Breast epithelium (tissue), 3 donors: Measurements from ENCODE around the gene TTLL6.

Experiments
- CTCF ChIP-seq, 3 donors: fragments of 450-650 bp; IDR thresholded peaks; one replicate each; pipeline ENCODE4 v1.5.1; 2016 to 2017; ENCODE audit warnings: antibody characterized with exemption in 3 of 3, mild to moderate bottlenecking in 3 of 3, moderate library complexity in 3 of 3
- POLR2A ChIP-seq: fragments of 450-650 bp; IDR thresholded peaks from one replicate; pipeline ENCODE4 v1.6.1; 2016; ENCODE audit warnings: antibody characterized with exemption, mild to moderate bottlenecking, moderate library complexity
- POLR2AphosphoS5 ChIP-seq, 3 donors: sonication (generic); formaldehyde crosslinking; IDR thresholded peaks; one replicate each; pipeline ENCODE4 v1.6.1; 2017; ENCODE audit warnings: antibody characterized with exemption in 3 of 3

- no peak for TF ChIP-seq CTCF (IDR thresholded peaks at IDR 0.05)
- TF ChIP-seq POLR2A = no peak
- no peak for TF ChIP-seq POLR2AphosphoS5 (IDR thresholded peaks at IDR 0.05)
Measured at GRCh38 chr17:48740537-48740936, 76.5 kb downstream of the TTLL6 start.
